HL-60 (cell line): ENCODE measurements around the gene STARD4.

ENCODE experiments used
- DNase-seq, 2 experiments: peaks; one replicate each; pipeline ENCODE4 v3.0.0-alpha.2; 2010 to 2020; ENCODE audit warnings: low read depth in 1 of 2, low spot score in 1 of 2
- H3K27ac ChIP-seq: fragments of 250-450 bp; sonication (Bioruptor Pico); replicated peaks from 2 replicates; pipeline ENCODE4 v1.5.1; 2020; ENCODE audit warnings: mild to moderate bottlenecking, moderate library complexity
- H3K27me3 ChIP-seq: fragments of 250-450 bp; sonication (Bioruptor Pico); 2 replicates; pipeline ENCODE4 v1.5.1; 2021; ENCODE audit warnings: mild to moderate bottlenecking, moderate library complexity; ENCODE audit not compliant: insufficient read depth, poor library complexity, severe bottlenecking
- H3K4me3 ChIP-seq: replicated peaks from 2 replicates; pipeline ENCODE4 v1.5.1; 2011; ENCODE audit warnings: mild to moderate bottlenecking, control low read depth, low read length; ENCODE audit not compliant: insufficient read depth
- GABPA ChIP-seq: IDR thresholded peaks from 2 replicates; pipeline ENCODE4 v1.6.1; 2012; ENCODE audit warnings: low read depth
- POLR2AphosphoS5 ChIP-seq: IDR thresholded peaks from 2 replicates; pipeline ENCODE4 v1.6.1; 2012; ENCODE audit warnings: low read depth
- SPI1 ChIP-seq: IDR thresholded peaks from 2 replicates; pipeline ENCODE4 v1.6.1; 2012; ENCODE audit warnings: low read depth, mild to moderate bottlenecking, borderline replicate concordance
- TF ChIP-seq, protein P1 (sequence below): IDR thresholded peaks from 2 replicates; pipeline ENCODE4 v1.6.1; 2012; ENCODE audit warnings: low read depth; ENCODE audit not compliant: insufficient replicate concordance
- TF ChIP-seq, protein P2 (sequence below): IDR thresholded peaks from one replicate; pipeline ENCODE4 v1.5.1; 2011; ENCODE audit warnings: low read length, control low read depth, inconsistent platforms; ENCODE audit not compliant: insufficient read depth

Gene STARD4

GRCh38 chr5:111461934-111462333 is 50.4 kb downstream of the STARD4 start:
- DNase-seq = no peak
- Histone ChIP-seq H3K27me3 (no peaks in the 10 kb centered on the region), H3K27ac (no peak overlapping the region), H3K4me3 (no peak overlapping the region)
- TF ChIP-seq POLR2AphosphoS5 (no peak), GABPA (no peak), SPI1 (no peak)
- TF ChIP-seq, protein P1, sequence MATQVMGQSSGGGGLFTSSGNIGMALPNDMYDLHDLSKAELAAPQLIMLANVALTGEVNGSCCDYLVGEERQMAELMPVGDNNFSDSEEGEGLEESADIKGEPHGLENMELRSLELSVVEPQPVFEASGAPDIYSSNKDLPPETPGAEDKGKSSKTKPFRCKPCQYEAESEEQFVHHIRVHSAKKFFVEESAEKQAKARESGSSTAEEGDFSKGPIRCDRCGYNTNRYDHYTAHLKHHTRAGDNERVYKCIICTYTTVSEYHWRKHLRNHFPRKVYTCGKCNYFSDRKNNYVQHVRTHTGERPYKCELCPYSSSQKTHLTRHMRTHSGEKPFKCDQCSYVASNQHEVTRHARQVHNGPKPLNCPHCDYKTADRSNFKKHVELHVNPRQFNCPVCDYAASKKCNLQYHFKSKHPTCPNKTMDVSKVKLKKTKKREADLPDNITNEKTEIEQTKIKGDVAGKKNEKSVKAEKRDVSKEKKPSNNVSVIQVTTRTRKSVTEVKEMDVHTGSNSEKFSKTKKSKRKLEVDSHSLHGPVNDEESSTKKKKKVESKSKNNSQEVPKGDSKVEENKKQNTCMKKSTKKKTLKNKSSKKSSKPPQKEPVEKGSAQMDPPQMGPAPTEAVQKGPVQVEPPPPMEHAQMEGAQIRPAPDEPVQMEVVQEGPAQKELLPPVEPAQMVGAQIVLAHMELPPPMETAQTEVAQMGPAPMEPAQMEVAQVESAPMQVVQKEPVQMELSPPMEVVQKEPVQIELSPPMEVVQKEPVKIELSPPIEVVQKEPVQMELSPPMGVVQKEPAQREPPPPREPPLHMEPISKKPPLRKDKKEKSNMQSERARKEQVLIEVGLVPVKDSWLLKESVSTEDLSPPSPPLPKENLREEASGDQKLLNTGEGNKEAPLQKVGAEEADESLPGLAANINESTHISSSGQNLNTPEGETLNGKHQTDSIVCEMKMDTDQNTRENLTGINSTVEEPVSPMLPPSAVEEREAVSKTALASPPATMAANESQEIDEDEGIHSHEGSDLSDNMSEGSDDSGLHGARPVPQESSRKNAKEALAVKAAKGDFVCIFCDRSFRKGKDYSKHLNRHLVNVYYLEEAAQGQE = no peak
- TF ChIP-seq, protein P2, sequence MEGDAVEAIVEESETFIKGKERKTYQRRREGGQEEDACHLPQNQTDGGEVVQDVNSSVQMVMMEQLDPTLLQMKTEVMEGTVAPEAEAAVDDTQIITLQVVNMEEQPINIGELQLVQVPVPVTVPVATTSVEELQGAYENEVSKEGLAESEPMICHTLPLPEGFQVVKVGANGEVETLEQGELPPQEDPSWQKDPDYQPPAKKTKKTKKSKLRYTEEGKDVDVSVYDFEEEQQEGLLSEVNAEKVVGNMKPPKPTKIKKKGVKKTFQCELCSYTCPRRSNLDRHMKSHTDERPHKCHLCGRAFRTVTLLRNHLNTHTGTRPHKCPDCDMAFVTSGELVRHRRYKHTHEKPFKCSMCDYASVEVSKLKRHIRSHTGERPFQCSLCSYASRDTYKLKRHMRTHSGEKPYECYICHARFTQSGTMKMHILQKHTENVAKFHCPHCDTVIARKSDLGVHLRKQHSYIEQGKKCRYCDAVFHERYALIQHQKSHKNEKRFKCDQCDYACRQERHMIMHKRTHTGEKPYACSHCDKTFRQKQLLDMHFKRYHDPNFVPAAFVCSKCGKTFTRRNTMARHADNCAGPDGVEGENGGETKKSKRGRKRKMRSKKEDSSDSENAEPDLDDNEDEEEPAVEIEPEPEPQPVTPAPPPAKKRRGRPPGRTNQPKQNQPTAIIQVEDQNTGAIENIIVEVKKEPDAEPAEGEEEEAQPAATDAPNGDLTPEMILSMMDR = no peak

- TF ChIP-seq, protein P1 = no peak
- TF ChIP-seq SPI1 = no peak
- TF ChIP-seq, protein P2 = no peak
- no peak for TF ChIP-seq POLR2AphosphoS5
- TF ChIP-seq GABPA = no peak
Measured at GRCh38 chr5:111461255-111461671, 51.1 kb downstream of the STARD4 start.

GRCh38 chr5:111454776-111455175 is 57.6 kb downstream of the STARD4 start:
- no peaks in the 10 kb centered on the region for H3K27me3 ChIP-seq
- TF ChIP-seq, protein P2 = no peak
- TF ChIP-seq, protein P1 = no peak
- TF ChIP-seq SPI1 = no peak
- no peak for TF ChIP-seq POLR2AphosphoS5
- TF ChIP-seq GABPA = no peak
- H3K4me3 ChIP-seq = no peak overlapping the region
- no peak for DNase-seq
- H3K27ac ChIP-seq = no peak overlapping the region

More at GRCh38 chr5:111461255-111461671, 51.1 kb downstream of the STARD4 start:
- Histone ChIP-seq H3K27ac (no peak overlapping the region), H3K4me3 (no peak overlapping the region), H3K27me3 (no peaks in the 10 kb centered on the region)
- no peak for DNase-seq
